Measurements from ENCODE around the gene SEM1. TPM values are rescaled to one million over a fixed set of nuclear protein-coding genes. Genes with fewer than 3 reads are reported as not detected.
"Not testable (repeated sequence)": the region's sequence is repeated elsewhere in the genome, so short reads cannot be mapped to it uniquely, and the experiment has no call there.

Gene SEM1
- total RNA-seq, 1 donor from 2014 or later, result 56.4 TPM

GRCh38 chr7:96700516-96700915 lies 9.1 kb downstream of the SEM1 start:
- Mint-ChIP-seq H3K36me3 (ENCODE audit: low read depth) (no peaks in the 10 kb centered on the region), H3K4me1 (peaks cover 11% of the 10 kb centered on the region), H3K27ac (ENCODE audit: unreplicated experiment) (no peak overlapping the region), H3K9me3 (no peaks in the 10 kb centered on the region), H3K27me3 (ENCODE audit: low read depth) (no peaks in the 10 kb centered on the region), H3K4me3 (no peak overlapping the region)
- TF ChIP-seq, protein P1, sequence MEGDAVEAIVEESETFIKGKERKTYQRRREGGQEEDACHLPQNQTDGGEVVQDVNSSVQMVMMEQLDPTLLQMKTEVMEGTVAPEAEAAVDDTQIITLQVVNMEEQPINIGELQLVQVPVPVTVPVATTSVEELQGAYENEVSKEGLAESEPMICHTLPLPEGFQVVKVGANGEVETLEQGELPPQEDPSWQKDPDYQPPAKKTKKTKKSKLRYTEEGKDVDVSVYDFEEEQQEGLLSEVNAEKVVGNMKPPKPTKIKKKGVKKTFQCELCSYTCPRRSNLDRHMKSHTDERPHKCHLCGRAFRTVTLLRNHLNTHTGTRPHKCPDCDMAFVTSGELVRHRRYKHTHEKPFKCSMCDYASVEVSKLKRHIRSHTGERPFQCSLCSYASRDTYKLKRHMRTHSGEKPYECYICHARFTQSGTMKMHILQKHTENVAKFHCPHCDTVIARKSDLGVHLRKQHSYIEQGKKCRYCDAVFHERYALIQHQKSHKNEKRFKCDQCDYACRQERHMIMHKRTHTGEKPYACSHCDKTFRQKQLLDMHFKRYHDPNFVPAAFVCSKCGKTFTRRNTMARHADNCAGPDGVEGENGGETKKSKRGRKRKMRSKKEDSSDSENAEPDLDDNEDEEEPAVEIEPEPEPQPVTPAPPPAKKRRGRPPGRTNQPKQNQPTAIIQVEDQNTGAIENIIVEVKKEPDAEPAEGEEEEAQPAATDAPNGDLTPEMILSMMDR (conservative IDR thresholded peaks at IDR 0.05), result no peak
- no peak for DNase-seq (ENCODE audit: low read depth, low spot score)

DNA sequence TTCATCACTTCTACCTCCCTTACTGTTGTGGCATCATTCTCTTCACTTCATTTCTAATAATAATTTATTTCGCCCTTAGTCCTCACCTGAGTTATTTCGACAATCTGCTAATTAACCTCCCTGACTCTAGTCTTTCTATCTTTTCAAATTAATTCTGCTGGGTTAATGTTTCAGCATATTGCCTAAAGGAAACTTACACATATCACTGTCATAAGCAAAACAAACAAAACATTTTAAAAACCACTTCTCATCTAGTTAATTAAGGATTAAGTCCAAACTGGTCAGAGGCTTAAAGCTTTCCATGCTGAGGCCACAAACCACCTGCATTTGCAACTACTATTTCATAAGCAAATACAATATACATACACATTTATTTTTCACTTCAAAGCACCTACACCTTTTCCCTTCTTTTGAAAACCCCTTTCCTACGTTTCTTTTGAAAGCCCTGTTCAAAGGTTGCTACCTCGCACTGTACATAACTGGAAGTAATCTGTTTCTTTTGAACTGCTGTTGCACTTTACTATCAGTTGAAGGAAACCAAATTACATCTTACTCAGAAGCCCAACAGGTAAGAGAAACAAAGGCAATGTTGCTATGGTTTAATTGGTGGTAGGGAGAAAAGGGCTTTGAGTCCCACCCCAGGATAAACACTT lies 10.3 kb downstream of the SEM1 start:
- H3K9me3 Mint-ChIP-seq, result no peaks in the 10 kb centered on the region
- no peak overlapping the region for H3K27ac Mint-ChIP-seq (ENCODE audit: unreplicated experiment)
- no peak overlapping the region for H3K4me3 Mint-ChIP-seq
- H3K27me3 Mint-ChIP-seq (ENCODE audit: low read depth), result no peaks in the 10 kb centered on the region
- TF ChIP-seq, protein P1 (conservative IDR thresholded peaks at IDR 0.05), result no peak
- H3K36me3 Mint-ChIP-seq (ENCODE audit: low read depth), result no peaks in the 10 kb centered on the region
- H3K4me1 Mint-ChIP-seq, result peaks cover 11% of the 10 kb centered on the region
- DNase-seq (ENCODE audit: low read depth, low spot score), result no peak

- not testable (repeated sequence) for H3K4me3 Mint-ChIP-seq; H3K36me3 Mint-ChIP-seq (ENCODE audit: low read depth); H3K27me3 Mint-ChIP-seq (ENCODE audit: low read depth); H3K9me3 Mint-ChIP-seq; H3K27ac Mint-ChIP-seq (ENCODE audit: unreplicated experiment); DNase-seq (ENCODE audit: low read depth, low spot score)
- peaks cover 11% of the 10 kb centered on the region for H3K4me1 Mint-ChIP-seq
Observed at GRCh38 chr7:96698449-96698848, 11.2 kb downstream of the SEM1 start.

- H3K36me3 Mint-ChIP-seq (ENCODE audit: low read depth), result no peaks in the 10 kb centered on the region
- no peak overlapping the region for H3K27ac Mint-ChIP-seq (ENCODE audit: unreplicated experiment)
- no peak for DNase-seq (ENCODE audit: low read depth, low spot score)
- H3K9me3 Mint-ChIP-seq, result no peaks in the 10 kb centered on the region
- no peak overlapping the region for H3K4me3 Mint-ChIP-seq
- H3K27me3 Mint-ChIP-seq (ENCODE audit: low read depth), result no peaks in the 10 kb centered on the region
- H3K4me1 Mint-ChIP-seq, result peaks cover 11% of the 10 kb centered on the region
- TF ChIP-seq, protein P1 (conservative IDR thresholded peaks at IDR 0.05), result no peak
Observed at GRCh38 chr7:96697822-96698221, 11.8 kb downstream of the SEM1 start.

DNA sequence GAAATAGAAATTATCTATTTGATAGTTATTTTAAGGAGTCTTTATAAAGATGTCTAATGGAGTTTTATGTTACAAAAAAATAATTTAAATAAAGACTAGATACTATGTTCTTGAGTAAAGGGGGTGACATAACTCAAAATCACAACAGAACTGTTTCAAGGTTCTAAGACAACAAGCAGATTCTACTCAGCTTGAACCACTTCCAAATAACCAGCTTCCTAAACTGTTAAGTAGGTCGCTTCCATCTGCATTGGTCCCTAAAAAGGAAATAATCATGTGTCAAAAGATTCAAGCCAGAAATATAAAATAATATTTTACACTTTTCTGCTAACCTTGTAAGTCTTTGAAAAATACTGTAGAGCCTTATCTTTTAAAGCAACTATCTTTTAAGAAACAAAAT lies 14.1 kb downstream of the SEM1 start:
- no peaks in the 10 kb centered on the region for H3K36me3 Mint-ChIP-seq (ENCODE audit: low read depth)
- no peak for DNase-seq (ENCODE audit: low read depth, low spot score)
- H3K27ac Mint-ChIP-seq (ENCODE audit: unreplicated experiment), result no peak overlapping the region
- H3K4me1 Mint-ChIP-seq, result no peaks in the 10 kb centered on the region
- no peaks in the 10 kb centered on the region for H3K9me3 Mint-ChIP-seq
- H3K27me3 Mint-ChIP-seq (ENCODE audit: low read depth), result no peaks in the 10 kb centered on the region
- TF ChIP-seq, protein P1 (conservative IDR thresholded peaks at IDR 0.05), result no peak
- no peak overlapping the region for H3K4me3 Mint-ChIP-seq

DNA sequence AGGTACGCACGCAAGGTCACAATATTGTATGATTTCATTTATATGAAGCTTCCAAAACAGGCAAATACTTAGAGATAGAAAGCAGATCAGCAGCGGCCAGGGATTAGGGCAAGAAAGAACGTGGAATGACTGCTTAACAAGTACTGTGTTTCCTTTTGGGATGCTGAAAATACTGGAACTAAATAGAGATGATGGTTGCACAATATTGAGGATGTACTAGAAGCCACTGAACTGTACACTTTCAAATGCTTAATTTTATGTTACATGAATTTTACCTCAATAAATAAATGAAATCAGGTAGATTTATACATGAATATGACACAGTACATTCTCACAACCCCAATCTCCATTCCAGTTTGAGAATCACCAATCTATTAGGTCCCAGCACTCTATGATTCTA lies 15.6 kb downstream of the SEM1 start:
- Mint-ChIP-seq H3K9me3 (no peaks in the 10 kb centered on the region), H3K27me3 (ENCODE audit: low read depth) (no peaks in the 10 kb centered on the region), H3K4me1 (no peaks in the 10 kb centered on the region), H3K4me3 (no peak overlapping the region), H3K27ac (ENCODE audit: unreplicated experiment) (no peak overlapping the region), H3K36me3 (ENCODE audit: low read depth) (peaks cover 2% of the 10 kb centered on the region)
- TF ChIP-seq, protein P1 (conservative IDR thresholded peaks at IDR 0.05), result no peak
- DNase-seq (ENCODE audit: low read depth, low spot score), result no peak

Data from neural crest cell (in vitro differentiated cells).